ENCODE results near the gene SPACDR. TPM values are rescaled to one million over a fixed set of nuclear protein-coding genes. Genes with fewer than 3 reads are reported as not detected.

The SPACDR gene
- total and polyA plus RNA-seq, 2 donors (not counting 1 experiment from before 2014, with no cell fraction given): 2.1 to 3.7 TPM

GRCh38 chr7:100429637-100430492, 34.2 kb downstream of the SPACDR start, which contains the start of gene MEPCE:
TSS of gene MEPCE (plus strand) at chr7:100429831. CDS start at chr7:100430019, 188 bp downstream.
- Mint-ChIP-seq H3K4me1 (peaks cover 49% of the 10 kb centered on the region), H3K4me3 (peak within 1 kb of the TSS; percentile 97), H3K27me3 (no peaks in the 10 kb centered on the region), H3K27ac (peak within 1 kb of the TSS; percentile 100), H3K9me3 (ENCODE audit: insufficient read depth) (no peaks in the 10 kb centered on the region)
- ATAC-seq (ENCODE audit: low read depth) (peak; percentile 36), DNase-seq (peak; percentile 96)
- Histone ChIP-seq H3K79me2 (ENCODE audit: control insufficient read depth, insufficient read depth, low read length) (peaks cover 29% of the 10 kb centered on the region), H3K9ac (ENCODE audit: low read length) (peak within 1 kb of the TSS; percentile 100), H3K4me2 (replicated peaks; ENCODE audit: low read depth, low read length, poor library complexity, severe bottlenecking) (peak within 1 kb of the TSS; percentile 84), H3K27ac (ENCODE audit: low read length in 2 of 2) (peak within 1 kb of the TSS; percentile 99 to 100), H4K20me1 (ENCODE audit: control insufficient read depth, insufficient read depth, low read length, poor library complexity, severe bottlenecking) (peaks cover 37% of the 10 kb centered on the region), H3K4me3 (ENCODE audit: control extremely low read depth in 1 of 5, extremely low read depth in 1 of 5, insufficient read depth in 1 of 5, low read depth in 2 of 5, low read length in 4 of 5) (peak within 1 kb of the TSS; percentile 73 to 91 (median 85)), H3K4me1 (ENCODE audit: control insufficient read depth in 2 of 2, insufficient read depth in 2 of 2, low read length in 2 of 2) (peaks cover 27 to 42% of the 10 kb centered on the region in 2 donors), H3K36me3 (replicated peaks in 1 of 2; ENCODE audit: control extremely low read depth in 1 of 2, control insufficient read depth in 1 of 2, extremely low read depth in 1 of 2, insufficient read depth in 2 of 2, low read length in 1 of 2) (peaks cover 5 to 29% of the 10 kb centered on the region in 2 experiments), H3K9me3 (ENCODE audit: control extremely low read depth in 1 of 3, control insufficient read depth in 2 of 3, insufficient read depth in 1 of 3, low read length in 2 of 3) (peaks cover 0 to 7% (median 0%) of the 10 kb centered on the region in 3 donors), H3K27me3 (replicated peaks in 1 of 4; ENCODE audit: control extremely low read depth in 1 of 4, control insufficient read depth in 3 of 4, insufficient read depth in 4 of 4, low read length in 3 of 4) (no peaks in the 10 kb centered on the region), H2AFZ (ENCODE audit: insufficient read depth, low read depth, low read length, poor library complexity, severe bottlenecking) (peak within 1 kb of the TSS; percentile 63)
- ChIA-PET POLR2A (interaction anchor here (0.5 to 3.5 kb wide), 36 partner anchors 10 to 871 kb away, joined by 3 to 44 read pairs (median 5); partner anchors contain the start of genes AP4M1, FBXO24, GNB2 and GPC2), CTCF (interaction anchor here (0.7 to 3.4 kb wide), 7 partner anchors 15 to 298 kb away, joined by 3 to 19 read pairs (median 6); no protein-coding TSS in a partner anchor)
- TF ChIP-seq EZH2 (IDR thresholded peaks at IDR 0.05; ENCODE audit: borderline replicate concordance, insufficient read depth, low read depth, low read length, poor library complexity, severe bottlenecking) (no peak), CTCF (IDR thresholded peaks at IDR 0.05) (no peak)
- intact Hi-C loops (cut with micrococcal nuclease): loop anchor here (1.0 to 2.0 kb wide), 8 partner anchors 33 to 245 kb away; partner anchors contain the start of genes AGFG2, FBXO24, LRCH4 and MOSPD3
- under 1% methylated on average over 86 of the region's 95 CpGs for WGBS (ENCODE audit: insufficient coverage)
